ENCODE measurements around the gene PSMB7.

Gene PSMB7

DNA sequence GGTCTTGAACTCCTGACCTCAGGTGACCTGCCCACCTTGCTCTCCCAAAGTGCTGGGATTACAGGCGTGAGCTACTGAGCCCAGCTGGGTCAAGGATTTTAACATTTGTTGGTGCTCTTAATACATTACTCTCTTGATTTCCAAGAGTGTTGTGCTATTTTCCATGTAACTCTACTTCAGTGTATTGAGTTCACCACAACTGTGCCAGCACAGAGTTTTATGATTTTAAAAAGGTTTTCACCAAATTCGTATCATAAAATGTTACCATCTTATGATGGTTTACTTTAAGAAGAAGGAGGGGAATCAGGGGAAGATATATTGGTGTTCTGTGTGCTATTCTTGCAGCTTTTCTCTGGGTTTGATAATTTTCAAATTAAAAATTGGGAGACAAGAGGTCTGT is 28.4 kb upstream of the PSMB7 start:
- Histone ChIP-seq H3K36me3 (no peaks in the 10 kb centered on the region), H3K27me3 (no peaks in the 10 kb centered on the region), H3K9me3 (peaks cover 11% of the 10 kb centered on the region), H3K27ac (no peak overlapping the region), H3K4me2 (no peak overlapping the region), H3K4me1 (peaks cover 34% of the 10 kb centered on the region), H3K9ac (no peak overlapping the region), H4K20me1 (no peaks in the 10 kb centered on the region), H3K4me3 (no peak overlapping the region)
- no peak for TF ChIP-seq Cebpa-rat (IDR thresholded peaks at IDR 0.05)

DNA sequence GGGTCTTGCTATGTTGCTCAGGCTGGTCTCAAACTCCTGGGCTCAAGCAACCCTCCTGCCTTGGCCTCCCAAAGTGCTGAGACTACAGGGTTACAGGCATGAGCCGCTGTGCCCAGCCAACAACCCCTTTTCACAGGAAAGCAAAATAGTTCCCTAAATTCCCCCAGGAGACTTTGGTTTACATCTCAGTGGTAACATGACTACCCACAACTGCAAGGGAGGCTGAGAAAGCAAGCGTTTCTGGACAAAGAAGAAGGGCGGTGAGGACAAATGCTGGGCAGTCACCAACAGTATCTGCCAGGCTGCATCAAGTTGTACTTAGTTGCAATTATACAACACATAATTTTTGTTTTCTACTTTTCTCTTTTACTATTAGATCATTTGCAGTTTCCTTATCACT is 27.6 kb upstream of the PSMB7 start:
- no peak overlapping the region for H3K9ac ChIP-seq
- no peaks in the 10 kb centered on the region for H4K20me1 ChIP-seq
- no peak for TF ChIP-seq Cebpa-rat (IDR thresholded peaks at IDR 0.05)
- H3K36me3 ChIP-seq, result no peaks in the 10 kb centered on the region
- H3K9me3 ChIP-seq, result peaks cover 11% of the 10 kb centered on the region
- peaks cover 34% of the 10 kb centered on the region for H3K4me1 ChIP-seq
- peak overlapping the region; percentile 73 for H3K4me2 ChIP-seq
- no peak overlapping the region for H3K27ac ChIP-seq
- no peak overlapping the region for H3K4me3 ChIP-seq
- no peaks in the 10 kb centered on the region for H3K27me3 ChIP-seq

DNA sequence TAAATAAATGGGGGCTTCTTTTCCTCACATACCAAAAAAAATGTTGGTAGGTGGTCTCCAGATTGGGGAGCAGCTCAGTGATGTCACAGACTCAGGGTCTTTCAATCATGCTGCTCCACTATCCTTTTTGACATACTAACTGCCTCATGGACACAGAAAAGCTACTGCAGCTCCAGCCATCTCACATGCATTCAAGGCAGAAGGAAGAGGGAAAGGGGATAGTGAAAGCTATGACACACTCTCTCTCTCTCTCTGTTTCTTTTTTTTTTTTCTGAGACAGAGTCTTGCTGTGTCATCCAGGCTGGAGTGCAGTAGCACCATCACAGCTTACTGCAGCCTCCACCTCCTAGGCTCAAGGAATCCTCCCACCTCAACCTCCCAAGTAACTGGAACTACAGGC is 27.1 kb upstream of the PSMB7 start:
- no peaks in the 10 kb centered on the region for H4K20me1 ChIP-seq
- H3K27me3 ChIP-seq, result no peaks in the 10 kb centered on the region
- no peak overlapping the region for H3K27ac ChIP-seq
- no peaks in the 10 kb centered on the region for H3K36me3 ChIP-seq
- peaks cover 34% of the 10 kb centered on the region for H3K4me1 ChIP-seq
- no peak for TF ChIP-seq Cebpa-rat (IDR thresholded peaks at IDR 0.05)
- H3K4me3 ChIP-seq, result no peak overlapping the region
- H3K9me3 ChIP-seq, result peaks cover 11% of the 10 kb centered on the region
- H3K4me2 ChIP-seq, result peak overlapping the region; percentile 73
- no peak overlapping the region for H3K9ac ChIP-seq

GRCh38 chr9:124441291-124441690 is 26.0 kb upstream of the PSMB7 start:
- peaks cover 11% of the 10 kb centered on the region for H3K9me3 ChIP-seq
- no peaks in the 10 kb centered on the region for H4K20me1 ChIP-seq
- H3K4me3 ChIP-seq, result no peak overlapping the region
- TF ChIP-seq Cebpa-rat (IDR thresholded peaks at IDR 0.05), result no peak
- H3K27ac ChIP-seq, result peak overlapping the region; percentile 68
- H3K4me2 ChIP-seq, result peak overlapping the region; percentile 73
- no peaks in the 10 kb centered on the region for H3K36me3 ChIP-seq
- H3K9ac ChIP-seq, result peak overlapping the region; percentile 24; the same call in 1 of the 2 replicates
- peaks cover 44% of the 10 kb centered on the region for H3K4me1 ChIP-seq
- H3K27me3 ChIP-seq, result no peaks in the 10 kb centered on the region

GRCh38 chr9:124440786-124441185 is 25.5 kb upstream of the PSMB7 start:
- peak overlapping the region; percentile 24; the same call in 1 of the 2 replicates for H3K9ac ChIP-seq
- H3K9me3 ChIP-seq, result peaks cover 11% of the 10 kb centered on the region
- no peaks in the 10 kb centered on the region for H3K27me3 ChIP-seq
- H3K27ac ChIP-seq, result peak overlapping the region; percentile 68
- H3K36me3 ChIP-seq, result no peaks in the 10 kb centered on the region
- TF ChIP-seq Cebpa-rat (IDR thresholded peaks at IDR 0.05), result no peak
- H4K20me1 ChIP-seq, result no peaks in the 10 kb centered on the region
- H3K4me1 ChIP-seq, result peaks cover 49% of the 10 kb centered on the region
- peak overlapping the region; percentile 73 for H3K4me2 ChIP-seq
- no peak overlapping the region for H3K4me3 ChIP-seq

GRCh38 chr9:124439686-124440243 is 24.5 kb upstream of the PSMB7 start:
- Histone ChIP-seq H3K4me1 (peaks cover 58% of the 10 kb centered on the region), H3K4me3 (no peak overlapping the region), H3K36me3 (no peaks in the 10 kb centered on the region), H3K27ac (peak overlapping the region; percentile 13; the same call in 1 of the 2 replicates), H3K27me3 (no peaks in the 10 kb centered on the region), H3K9ac (no peak overlapping the region), H3K4me2 (no peak overlapping the region), H3K9me3 (peaks cover 11% of the 10 kb centered on the region), H4K20me1 (no peaks in the 10 kb centered on the region)
- no peak for TF ChIP-seq Cebpa-rat (IDR thresholded peaks at IDR 0.05)

- no peak for TF ChIP-seq Cebpa-rat (IDR thresholded peaks at IDR 0.05)
- Histone ChIP-seq H3K27ac (no peak overlapping the region), H3K36me3 (no peaks in the 10 kb centered on the region), H3K9ac (no peak overlapping the region), H3K4me3 (no peak overlapping the region), H4K20me1 (no peaks in the 10 kb centered on the region), H3K4me2 (no peak overlapping the region), H3K27me3 (no peaks in the 10 kb centered on the region), H3K4me1 (peaks cover 58% of the 10 kb centered on the region), H3K9me3 (peaks cover 11% of the 10 kb centered on the region)
Measured at GRCh38 chr9:124439086-124439485, 23.8 kb upstream of the PSMB7 start.

- Histone ChIP-seq H3K4me2 (no peak overlapping the region), H3K4me3 (no peak overlapping the region), H3K9ac (no peak overlapping the region), H3K27ac (no peak overlapping the region), H3K36me3 (no peaks in the 10 kb centered on the region), H3K4me1 (peaks cover 56% of the 10 kb centered on the region), H3K9me3 (peaks cover 11% of the 10 kb centered on the region), H4K20me1 (no peaks in the 10 kb centered on the region), H3K27me3 (no peaks in the 10 kb centered on the region)
- TF ChIP-seq Cebpa-rat (IDR thresholded peaks at IDR 0.05), result no peak
Measured at GRCh38 chr9:124438091-124438490, 22.8 kb upstream of the PSMB7 start.

DNA sequence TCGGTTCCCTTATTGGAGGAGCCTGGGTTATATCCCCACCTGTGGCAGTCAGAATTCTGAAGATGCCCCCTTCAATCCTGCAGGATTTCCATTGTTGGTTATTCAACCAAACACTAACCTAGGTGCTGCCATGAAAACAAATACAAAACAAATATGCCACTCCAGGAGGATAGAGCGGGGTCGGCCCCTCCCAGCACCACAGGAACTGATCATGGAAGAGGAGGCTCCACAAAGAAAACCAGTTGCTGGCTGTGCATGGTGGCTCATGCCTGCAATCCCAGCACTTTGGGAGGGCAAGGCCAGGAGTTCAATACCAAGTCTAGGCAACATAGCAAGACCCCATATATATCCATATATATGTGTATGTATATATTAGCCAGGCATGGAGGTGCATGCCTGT is 21.8 kb upstream of the PSMB7 start:
- Histone ChIP-seq H3K4me2 (peak overlapping the region; percentile 65), H4K20me1 (no peaks in the 10 kb centered on the region), H3K27ac (peak overlapping the region; percentile 40; the same call in 1 of the 2 replicates)

GRCh38 chr9:124436320-124436719 is 21.1 kb upstream of the PSMB7 start:
- Histone ChIP-seq H3K27me3 (no peaks in the 10 kb centered on the region), H3K36me3 (no peaks in the 10 kb centered on the region), H3K4me2 (peak overlapping the region; percentile 65), H4K20me1 (no peaks in the 10 kb centered on the region), H3K9ac (no peak overlapping the region), H3K9me3 (peaks cover 8% of the 10 kb centered on the region; the same call in 1 of the 2 replicates), H3K27ac (peak overlapping the region; percentile 40; the same call in 1 of the 2 replicates), H3K4me3 (no peak overlapping the region), H3K4me1 (peaks cover 38% of the 10 kb centered on the region)
- no peak for TF ChIP-seq Cebpa-rat (IDR thresholded peaks at IDR 0.05)

More for the DNA sequence above, 21.8 kb upstream of the PSMB7 start:
- Histone ChIP-seq H3K36me3 (no peaks in the 10 kb centered on the region), H3K4me3 (no peak overlapping the region), H3K9ac (no peak overlapping the region), H3K27me3 (no peaks in the 10 kb centered on the region), H3K9me3 (peaks cover 8% of the 10 kb centered on the region; the same call in 1 of the 2 replicates), H3K4me1 (peaks cover 46% of the 10 kb centered on the region)
- TF ChIP-seq Cebpa-rat (IDR thresholded peaks at IDR 0.05), result no peak

- no peaks in the 10 kb centered on the region for H3K27me3 ChIP-seq
Measured at GRCh38 chr9:124429530-124429867, 14.3 kb upstream of the PSMB7 start.

More at GRCh38 chr9:124429530-124429867, 14.3 kb upstream of the PSMB7 start:
- TF ChIP-seq Cebpa-rat (IDR thresholded peaks at IDR 0.05), result no peak
- H3K9ac ChIP-seq, result no peak overlapping the region
- no peak overlapping the region for H3K4me2 ChIP-seq
- H3K27ac ChIP-seq, result no peak overlapping the region
- H3K9me3 ChIP-seq, result no peaks in the 10 kb centered on the region
- no peaks in the 10 kb centered on the region for H3K36me3 ChIP-seq
- H3K4me1 ChIP-seq, result no peaks in the 10 kb centered on the region
- H3K4me3 ChIP-seq, result no peak overlapping the region
- no peaks in the 10 kb centered on the region for H4K20me1 ChIP-seq

All from BLaER1 (cell line).